Tongue (tissue), 2 donors: ENCODE results near the gene CARF. TPM values are rescaled to one million over a fixed set of nuclear protein-coding genes. Genes with fewer than 3 reads are reported as not detected.
"Not testable (repeated sequence)": the region's sequence is repeated elsewhere in the genome, so short reads cannot be mapped to it uniquely, and the experiment has no call there.

ENCODE experiments used
- DNase-seq: peaks from one replicate; pipeline ENCODE4 v3.0.0-alpha.2; 2015
- total RNA-seq: library from RNA; depleted of rRNA; stranded (reverse); fragments of >200 nt; gene quantifications from one replicate; pipeline ENCODE4 v1.2.3, GENCODE V29; 2014

Gene CARF
- total RNA-seq, result 13.7 TPM

- peak; percentile 98 for DNase-seq
Observed at GRCh38 chr2:202911512-202912341, at the start of gene CARF, which contains the start of gene WDR12. CARF (plus strand) TSS chr2:202912275; CDS start chr2:202941903, 29,628 bp downstream. WDR12 (minus strand) TSS chr2:202911673; CDS start chr2:202911476, 197 bp downstream.

- peak; percentile 85 for DNase-seq
Observed at GRCh38 chr2:202870431-202871299, 41.4 kb upstream of the CARF start.

GRCh38 chr2:202871300-202872141 lies 40.6 kb upstream of the CARF start, which contains the start of gene ICA1L:
ICA1L (minus strand) TSS chr2:202871766; CDS start chr2:202829009, 42,757 bp downstream.
- DNase-seq, result peak; percentile 86

GRCh38 chr2:202877699-202878098 lies 34.4 kb upstream of the CARF start:
- DNase-seq, result no peak

- no peak for DNase-seq
Observed at GRCh38 chr2:202881570-202881969, 30.5 kb upstream of the CARF start.

GRCh38 chr2:202883987-202884675 lies 27.9 kb upstream of the CARF start:
- no peak for DNase-seq

GRCh38 chr2:202885190-202885589 lies 26.9 kb upstream of the CARF start:
- no peak for DNase-seq

- not testable (repeated sequence) for DNase-seq
Observed at GRCh38 chr2:202905507-202905906, 6.6 kb upstream of the CARF start.

- no peak for DNase-seq
Observed at GRCh38 chr2:202908186-202908585, 3.9 kb upstream of the CARF start.

GRCh38 chr2:202909394-202910192 lies 2.5 kb upstream of the CARF start:
- DNase-seq, result no peak

GRCh38 chr2:202910250-202910649 lies 1.8 kb upstream of the CARF start:
- not testable (repeated sequence) for DNase-seq

GRCh38 chr2:202910698-202911097 lies 1.4 kb upstream of the CARF start:
- no peak for DNase-seq

GRCh38 chr2:202911203-202911511 lies 918 bp upstream of the CARF start:
- no peak for DNase-seq

GRCh38 chr2:202912342-202913201 lies 497 bp downstream of the CARF start:
- peak; percentile 24 for DNase-seq

- DNase-seq, result no peak
Observed at GRCh38 chr2:202918860-202919259, 6.8 kb downstream of the CARF start.

GRCh38 chr2:202932425-202933138 lies 20.5 kb downstream of the CARF start:
- DNase-seq, result peak; percentile 26

GRCh38 chr2:202933139-202933510 lies 21.1 kb downstream of the CARF start:
- DNase-seq, result no peak

- DNase-seq, result no peak
Observed at GRCh38 chr2:202933958-202934357, 21.9 kb downstream of the CARF start.

GRCh38 chr2:202934456-202934855 lies 22.4 kb downstream of the CARF start:
- DNase-seq, result no peak
